GM23248 (cell line): ENCODE measurements around the gene SPATA16.

Source experiments
- EZH2 ChIP-seq: fragments of 200-600 bp; sonication (generic); IDR thresholded peaks from 2 replicates; pipeline ENCODE4 v1.6.1; 2018; ENCODE audit warnings: antibody characterized with exemption, mild to moderate bottlenecking; ENCODE audit not compliant: insufficient read depth, poor library complexity, severe bottlenecking
- EZH2phosphoT487 ChIP-seq: fragments of 200-600 bp; sonication (generic); IDR thresholded peaks from 2 replicates; pipeline ENCODE4 v1.6.1; 2018; ENCODE audit warnings: antibody characterized with exemption, moderate library complexity, mild to moderate bottlenecking, low read depth; ENCODE audit not compliant: insufficient read depth

- TF ChIP-seq EZH2 = no peak
- TF ChIP-seq EZH2phosphoT487 = no peak
Measured at GRCh38 chr3:173013219-173013832, 127.7 kb downstream of the SPATA16 start.
